HG03520 (cell line): ENCODE results near the gene REXO5.

ENCODE experiments used
- ATAC-seq: cut with Tn5 transposase; IDR thresholded peaks from one replicate; pipeline ENCODE4 v1.9.1; 2021; ENCODE audit warnings: mild to moderate bottlenecking, moderate library complexity; ENCODE audit not compliant: unreplicated experiment

The REXO5 gene

GRCh38 chr16:20871941-20872815 lies 65.9 kb downstream of the REXO5 start:
- no peak for ATAC-seq

GRCh38 chr16:20873331-20873730 lies 67.0 kb downstream of the REXO5 start:
- ATAC-seq: no peak

GRCh38 chr16:20874088-20874581 lies 67.8 kb downstream of the REXO5 start:
- no peak for ATAC-seq

GRCh38 chr16:20875355-20875650 lies 69.0 kb downstream of the REXO5 start:
- ATAC-seq: no peak

- no peak for ATAC-seq
Measured at GRCh38 chr16:20878682-20879147, 72.4 kb downstream of the REXO5 start.

- ATAC-seq: no peak
Measured at GRCh38 chr16:20879175-20880040, 73.1 kb downstream of the REXO5 start.

GRCh38 chr16:20880867-20881502 lies 74.7 kb downstream of the REXO5 start:
- ATAC-seq: no peak

- no peak for ATAC-seq
Measured at GRCh38 chr16:20881503-20881878, 75.2 kb downstream of the REXO5 start.

- ATAC-seq: no peak
Measured at GRCh38 chr16:20883554-20884239, 77.4 kb downstream of the REXO5 start.

GRCh38 chr16:20884240-20884556 lies 77.9 kb downstream of the REXO5 start:
- ATAC-seq: no peak

GRCh38 chr16:20886320-20886719 lies 80.0 kb downstream of the REXO5 start:
- no peak for ATAC-seq

- ATAC-seq: no peak
Measured at GRCh38 chr16:20887207-20887606, 80.9 kb downstream of the REXO5 start.

GRCh38 chr16:20889625-20890275 lies 83.4 kb downstream of the REXO5 start:
- ATAC-seq: no peak

- no peak for ATAC-seq
Measured at GRCh38 chr16:20894388-20894787, 88.1 kb downstream of the REXO5 start.

- ATAC-seq: no peak
Measured at GRCh38 chr16:20897253-20897897, 91.0 kb downstream of the REXO5 start.

GRCh38 chr16:20897922-20898321 lies 91.6 kb downstream of the REXO5 start:
- ATAC-seq: no peak

GRCh38 chr16:20899071-20899470 lies 92.7 kb downstream of the REXO5 start:
- ATAC-seq: no peak
